GM19043 (cell line): ENCODE results near the gene ZNF324.
"Not testable (repeated sequence)": the region's sequence is repeated elsewhere in the genome, so short reads cannot be mapped to it uniquely, and the experiment has no call there.

Source experiments
- ATAC-seq: cut with Tn5 transposase; IDR thresholded peaks from one replicate; pipeline ENCODE4 v1.9.1; 2021; ENCODE audit warnings: low read depth; ENCODE audit not compliant: unreplicated experiment

Gene ZNF324

GRCh38 chr19:58470837-58471543, 4.1 kb downstream of the ZNF324 start:
- not testable (repeated sequence) for ATAC-seq

GRCh38 chr19:58471736-58472135, 4.9 kb downstream of the ZNF324 start:
- ATAC-seq, result no peak

- no peak for ATAC-seq
Observed at GRCh38 chr19:58473775-58474174, 6.9 kb downstream of the ZNF324 start.

- no peak for ATAC-seq
Observed at GRCh38 chr19:58474291-58474996, 7.6 kb downstream of the ZNF324 start.

GRCh38 chr19:58474997-58475713, 8.3 kb downstream of the ZNF324 start:
- ATAC-seq, result peak; percentile 4

GRCh38 chr19:58475714-58476497, 9.0 kb downstream of the ZNF324 start, which contains the start of gene ZNF446:
Gene ZNF446 (plus strand): TSS chr19:58476352. CDS start chr19:58477219, 867 bp downstream.
- ATAC-seq, result peak; percentile 76

GRCh38 chr19:58476498-58477015, 9.7 kb downstream of the ZNF324 start:
- no peak for ATAC-seq

GRCh38 chr19:58477130-58477529, 10.2 kb downstream of the ZNF324 start:
- no peak for ATAC-seq

- no peak for ATAC-seq
Observed at GRCh38 chr19:58477871-58478270, 11.0 kb downstream of the ZNF324 start.

- no peak for ATAC-seq
Observed at GRCh38 chr19:58479303-58479702, 12.4 kb downstream of the ZNF324 start.

GRCh38 chr19:58479736-58480480, 13.0 kb downstream of the ZNF324 start:
- ATAC-seq, result no peak

GRCh38 chr19:58480481-58480830, 13.6 kb downstream of the ZNF324 start:
- no peak for ATAC-seq

GRCh38 chr19:58480831-58481230, 14.0 kb downstream of the ZNF324 start:
- ATAC-seq, result no peak

GRCh38 chr19:58482372-58482771, 15.5 kb downstream of the ZNF324 start:
- no peak for ATAC-seq

- no peak for ATAC-seq
Observed at GRCh38 chr19:58483776-58484175, 16.9 kb downstream of the ZNF324 start.

- ATAC-seq, result not testable (repeated sequence)
Observed at GRCh38 chr19:58484349-58484748, 17.5 kb downstream of the ZNF324 start.

GRCh38 chr19:58491393-58491792, 24.5 kb downstream of the ZNF324 start:
- ATAC-seq, result no peak

- no peak for ATAC-seq
Observed at GRCh38 chr19:58492265-58492664, 25.4 kb downstream of the ZNF324 start.

GRCh38 chr19:58497634-58498170, 30.8 kb downstream of the ZNF324 start:
- no peak for ATAC-seq
